Stimulated activated CD8-positive, alpha-beta memory T cell treated with anti-CD3 and anti-CD28 coated beads, Interleukin-7, amount 100 ng/mL, for 48 hours (primary cell): ENCODE results near the gene ADD2.

Experiments
- DNase-seq, 2 donors: peaks; one replicate each; pipeline ENCODE4 v3.0.0-alpha.2; 2020; ENCODE audit warnings: low read depth in 1 of 2; ENCODE audit errors: extremely low read depth in 1 of 2

ADD2 gene

GRCh38 chr2:70785137-70785911, 17.3 kb upstream of the ADD2 start:
- peak in 1 of 2 donors; percentile 26 for DNase-seq

- no peak for DNase-seq
These were observed 16.3 kb upstream of the ADD2 start for GRCh38 chr2:70784320-70784719.

GRCh38 chr2:70779911-70780545, 12.0 kb upstream of the ADD2 start:
- no peak for DNase-seq

GRCh38 chr2:70779491-70779890, 11.5 kb upstream of the ADD2 start:
- DNase-seq = no peak

GRCh38 chr2:70778676-70779075, 10.7 kb upstream of the ADD2 start:
- DNase-seq = no peak

- no peak for DNase-seq
These were observed 9.4 kb upstream of the ADD2 start for GRCh38 chr2:70777450-70777849.

- no peak for DNase-seq
These were observed 8.3 kb upstream of the ADD2 start for GRCh38 chr2:70776266-70776665.

- no peak for DNase-seq
These were observed 7.1 kb upstream of the ADD2 start for GRCh38 chr2:70775141-70775540.

- DNase-seq = no peak
These were observed 4.6 kb upstream of the ADD2 start for GRCh38 chr2:70772486-70773155.

GRCh38 chr2:70771446-70771845, 3.4 kb upstream of the ADD2 start:
- DNase-seq = no peak

GRCh38 chr2:70769450-70769849, 1.4 kb upstream of the ADD2 start:
- DNase-seq = no peak

GRCh38 chr2:70768590-70769085, 638 bp upstream of the ADD2 start:
- no peak for DNase-seq

GRCh38 chr2:70767079-70767698, 811 bp downstream of the ADD2 start:
- DNase-seq = no peak

GRCh38 chr2:70766357-70767078, 1.5 kb downstream of the ADD2 start:
- no peak for DNase-seq

GRCh38 chr2:70765507-70765906, 2.5 kb downstream of the ADD2 start:
- no peak for DNase-seq

GRCh38 chr2:70759446-70759845, 8.6 kb downstream of the ADD2 start:
- DNase-seq = no peak

- DNase-seq = no peak
These were observed 10.0 kb downstream of the ADD2 start for GRCh38 chr2:70757966-70758365.

- DNase-seq = no peak
These were observed 10.6 kb downstream of the ADD2 start for GRCh38 chr2:70757360-70757759.

- DNase-seq = no peak
These were observed 11.9 kb downstream of the ADD2 start for GRCh38 chr2:70756128-70756527.

GRCh38 chr2:70753902-70754301, 14.1 kb downstream of the ADD2 start:
- no peak for DNase-seq

- DNase-seq = no peak
These were observed 15.0 kb downstream of the ADD2 start for GRCh38 chr2:70753031-70753430.
